ENCODE results near the gene PCSK1N.
"Not testable (repeated sequence)": the region's sequence is repeated elsewhere in the genome, so short reads cannot be mapped to it uniquely, and the experiment has no call there.

PCSK1N gene

GRCh38 chrX:48826135-48826875 lies 9.1 kb downstream of the PCSK1N start, which contains the start of gene ERAS:
ERAS (plus strand) TSS chrX:48826513; CDS start chrX:48829124, 2,611 bp downstream.
- FAIRE-seq: peak; percentile 88
- DNase-seq (ENCODE audit: insufficient read length, low spot score): peak; percentile 42
- TF ChIP-seq PAX5 (IDR thresholded peaks at IDR 0.05; ENCODE audit: insufficient read depth, low read length, severe bottlenecking): no peak
- TF ChIP-seq SPI1 (IDR thresholded peaks at IDR 0.05; ENCODE audit: low read depth, low read length): no peak
- TF ChIP-seq POLR2AphosphoS5 (IDR thresholded peaks at IDR 0.05; ENCODE audit: low read depth, low read length): no peak
- no peak for TF ChIP-seq TAF1 (IDR thresholded peaks at IDR 0.05; ENCODE audit: low read depth, low read length)
- TF ChIP-seq POU2F2 (IDR thresholded peaks at IDR 0.05; ENCODE audit: low read depth, low read length): no peak
- no peak for TF ChIP-seq POLR2A (IDR thresholded peaks at IDR 0.05; ENCODE audit: low read depth, low read length)

GRCh38 chrX:48824066-48824465 lies 11.3 kb downstream of the PCSK1N start:
- no peak for DNase-seq (ENCODE audit: insufficient read length, low spot score)
- TF ChIP-seq SPI1 (IDR thresholded peaks at IDR 0.05; ENCODE audit: low read depth, low read length) (no peak), POLR2AphosphoS5 (IDR thresholded peaks at IDR 0.05; ENCODE audit: low read depth, low read length) (no peak), TAF1 (IDR thresholded peaks at IDR 0.05; ENCODE audit: low read depth, low read length) (no peak), POU2F2 (IDR thresholded peaks at IDR 0.05; ENCODE audit: low read depth, low read length) (no peak), PAX5 (IDR thresholded peaks at IDR 0.05; ENCODE audit: insufficient read depth, low read length, severe bottlenecking) (no peak), POLR2A (IDR thresholded peaks at IDR 0.05; ENCODE audit: low read depth, low read length) (no peak)
- FAIRE-seq: no peak

GRCh38 chrX:48823053-48823452 lies 12.4 kb downstream of the PCSK1N start:
- TF ChIP-seq PAX5 (IDR thresholded peaks at IDR 0.05; ENCODE audit: insufficient read depth, low read length, severe bottlenecking): no peak
- no peak for TF ChIP-seq SPI1 (IDR thresholded peaks at IDR 0.05; ENCODE audit: low read depth, low read length)
- TF ChIP-seq TAF1 (IDR thresholded peaks at IDR 0.05; ENCODE audit: low read depth, low read length): no peak
- no peak for TF ChIP-seq POLR2AphosphoS5 (IDR thresholded peaks at IDR 0.05; ENCODE audit: low read depth, low read length)
- TF ChIP-seq POU2F2 (IDR thresholded peaks at IDR 0.05; ENCODE audit: low read depth, low read length): no peak
- no peak for DNase-seq (ENCODE audit: insufficient read length, low spot score)
- no peak for FAIRE-seq

GRCh38 chrX:48819394-48819793 lies 16.0 kb downstream of the PCSK1N start:
- not testable (repeated sequence) for FAIRE-seq; DNase-seq (ENCODE audit: insufficient read length, low spot score)

- FAIRE-seq (peak; percentile 67), DNase-seq (ENCODE audit: insufficient read length, low spot score) (no peak)
- TF ChIP-seq POLR2AphosphoS5 (IDR thresholded peaks at IDR 0.05; ENCODE audit: low read depth, low read length) (no peak), PAX5 (IDR thresholded peaks at IDR 0.05; ENCODE audit: insufficient read depth, low read length, severe bottlenecking) (no peak), POU2F2 (IDR thresholded peaks at IDR 0.05; ENCODE audit: low read depth, low read length) (no peak), POLR2A (IDR thresholded peaks at IDR 0.05; ENCODE audit: low read depth, low read length) (no peak), TAF1 (IDR thresholded peaks at IDR 0.05; ENCODE audit: low read depth, low read length) (no peak), SPI1 (IDR thresholded peaks at IDR 0.05; ENCODE audit: low read depth, low read length) (no peak)
Measured at GRCh38 chrX:48818866-48819265, 16.5 kb downstream of the PCSK1N start.

GRCh38 chrX:48818098-48818497 lies 17.3 kb downstream of the PCSK1N start:
- DNase-seq (ENCODE audit: insufficient read length, low spot score) (no peak), FAIRE-seq (no peak)
- TF ChIP-seq POLR2A (IDR thresholded peaks at IDR 0.05; ENCODE audit: low read depth, low read length) (no peak), PAX5 (IDR thresholded peaks at IDR 0.05; ENCODE audit: insufficient read depth, low read length, severe bottlenecking) (no peak), TAF1 (IDR thresholded peaks at IDR 0.05; ENCODE audit: low read depth, low read length) (no peak), POU2F2 (IDR thresholded peaks at IDR 0.05; ENCODE audit: low read depth, low read length) (no peak)

GRCh38 chrX:48816014-48816810 lies 19.2 kb downstream of the PCSK1N start:
- FAIRE-seq (no peak), DNase-seq (ENCODE audit: insufficient read length, low spot score) (no peak)
- TF ChIP-seq SPI1 (IDR thresholded peaks at IDR 0.05; ENCODE audit: low read depth, low read length): no peak
- no peak for TF ChIP-seq POU2F2 (IDR thresholded peaks at IDR 0.05; ENCODE audit: low read depth, low read length)
- no peak for TF ChIP-seq TAF1 (IDR thresholded peaks at IDR 0.05; ENCODE audit: low read depth, low read length)
- no peak for TF ChIP-seq PAX5 (IDR thresholded peaks at IDR 0.05; ENCODE audit: insufficient read depth, low read length, severe bottlenecking)
- TF ChIP-seq POLR2A (IDR thresholded peaks at IDR 0.05; ENCODE audit: low read depth, low read length): no peak
- no peak for TF ChIP-seq POLR2AphosphoS5 (IDR thresholded peaks at IDR 0.05; ENCODE audit: low read depth, low read length)

- FAIRE-seq (no peak), DNase-seq (ENCODE audit: insufficient read length, low spot score) (no peak)
- TF ChIP-seq PAX5 (IDR thresholded peaks at IDR 0.05; ENCODE audit: insufficient read depth, low read length, severe bottlenecking) (no peak), POLR2AphosphoS5 (IDR thresholded peaks at IDR 0.05; ENCODE audit: low read depth, low read length) (no peak), POU2F2 (IDR thresholded peaks at IDR 0.05; ENCODE audit: low read depth, low read length) (no peak), SPI1 (IDR thresholded peaks at IDR 0.05; ENCODE audit: low read depth, low read length) (no peak), TAF1 (IDR thresholded peaks at IDR 0.05; ENCODE audit: low read depth, low read length) (no peak), POLR2A (IDR thresholded peaks at IDR 0.05; ENCODE audit: low read depth, low read length) (no peak)
Measured at GRCh38 chrX:48815266-48815665, 20.1 kb downstream of the PCSK1N start.

- TF ChIP-seq POU2F2 (IDR thresholded peaks at IDR 0.05; ENCODE audit: low read depth, low read length): no peak
- TF ChIP-seq TAF1 (IDR thresholded peaks at IDR 0.05; ENCODE audit: low read depth, low read length): no peak
- no peak for TF ChIP-seq PAX5 (IDR thresholded peaks at IDR 0.05; ENCODE audit: insufficient read depth, low read length, severe bottlenecking)
- no peak for TF ChIP-seq SPI1 (IDR thresholded peaks at IDR 0.05; ENCODE audit: low read depth, low read length)
- TF ChIP-seq POLR2AphosphoS5 (IDR thresholded peaks at IDR 0.05; ENCODE audit: low read depth, low read length): no peak
- no peak for TF ChIP-seq POLR2A (IDR thresholded peaks at IDR 0.05; ENCODE audit: low read depth, low read length)
- DNase-seq (ENCODE audit: insufficient read length, low spot score) (no peak), FAIRE-seq (no peak)
Measured at GRCh38 chrX:48814722-48815121, 20.7 kb downstream of the PCSK1N start.

Data from GM12891 (cell line).